T-helper 17 cell (primary cell): Measurements from ENCODE around the gene PSMB9. TPM values are rescaled to one million over a fixed set of nuclear protein-coding genes. Genes with fewer than 3 reads are reported as not detected.
"Not testable (repeated sequence)": the region's sequence is repeated elsewhere in the genome, so short reads cannot be mapped to it uniquely, and the experiment has no call there.

ENCODE experiments used
- ATAC-seq: fragments of 150-1000 bp; cut with Tn5 transposase; 2 replicates; pipeline ENCODE4 v1.10.0; 2021; ENCODE audit warnings: mild to moderate bottlenecking, moderate library complexity
- DNase-seq, 3 donors: peaks; one replicate each; pipeline versions ENCODE4 v3.0.0 to v3.0.0-alpha.2; 2020 to 2021
- H3K9me3 ChIP-seq: one replicate; pipeline ENCODE4 v1.7.0; 2013; ENCODE audit warnings: low read length, mild to moderate bottlenecking; ENCODE audit not compliant: control insufficient read depth, poor library complexity, severe bottlenecking
- H3K27ac Mint-ChIP-seq: one replicate; pipeline ENCODE4 v1.8.0; 2022; ENCODE audit warnings: mild to moderate bottlenecking, moderate library complexity, mixed read lengths
- H3K27me3 Mint-ChIP-seq: one replicate; pipeline ENCODE4 v1.8.0; 2022; ENCODE audit warnings: mixed read lengths
- H3K36me3 Mint-ChIP-seq: one replicate; pipeline ENCODE4 v1.8.0; 2022; ENCODE audit warnings: low read depth, mixed read lengths
- H3K4me1 Mint-ChIP-seq: one replicate; pipeline ENCODE4 v1.8.0; 2022; ENCODE audit warnings: mild to moderate bottlenecking, mixed read lengths
- H3K4me3 Mint-ChIP-seq: one replicate; pipeline ENCODE4 v1.8.0; 2022; ENCODE audit warnings: mild to moderate bottlenecking, moderate library complexity, mixed read lengths
- total RNA-seq, 4 donors: library from RNA in 2 of 4; stranded (reverse) in 2 of 4; gene quantifications; one replicate each; pipeline ENCODE4 v1.2.3 and lab custom pipeline; 2022 to 2026

Gene PSMB9
- total RNA-seq, 2 donors from 2014 or later = 70.5 to 121 TPM

DNA sequence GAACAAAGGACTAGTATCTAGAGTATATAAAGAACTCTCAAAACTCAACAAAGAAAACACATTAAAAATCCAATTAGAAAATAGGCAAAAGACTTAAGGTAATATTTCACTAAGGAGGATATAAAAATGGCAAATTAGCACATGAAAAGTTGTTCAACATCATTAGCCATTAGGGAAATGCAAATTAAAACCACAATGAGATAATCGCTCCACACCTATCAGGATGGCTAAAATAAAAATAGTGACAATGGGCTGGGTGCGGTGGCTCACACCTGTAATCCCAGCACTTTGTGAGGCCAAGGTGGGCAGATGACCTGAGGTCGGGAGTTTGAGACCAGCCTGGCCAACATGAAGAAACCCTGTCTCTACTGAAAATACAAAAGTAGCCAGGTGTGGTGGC lies 27.0 kb downstream of the PSMB9 start:
- H3K27ac Mint-ChIP-seq = peak overlapping the region; percentile 39
- H3K4me1 Mint-ChIP-seq, H3K36me3 Mint-ChIP-seq, H3K27me3 Mint-ChIP-seq, DNase-seq, ATAC-seq, H3K9me3 ChIP-seq, H3K4me3 Mint-ChIP-seq: not testable (repeated sequence)

DNA sequence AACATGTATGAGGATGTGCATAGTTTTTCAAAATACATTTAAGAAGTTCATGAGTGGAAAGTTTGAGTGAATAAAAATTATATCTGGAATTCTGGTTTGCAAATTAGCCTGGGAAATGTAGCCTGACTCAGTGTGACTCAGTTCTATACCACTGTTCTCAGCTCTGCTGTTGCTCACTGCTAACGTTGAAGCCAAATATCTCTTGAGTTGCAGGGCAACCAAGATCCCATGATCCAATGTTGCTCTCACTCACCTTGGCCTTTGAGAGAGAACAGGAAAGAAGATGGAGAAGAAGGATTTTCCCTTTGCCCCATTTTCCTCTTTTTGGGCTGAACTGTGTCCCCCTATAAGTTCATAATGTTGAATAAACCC lies 28.9 kb downstream of the PSMB9 start:
- H3K4me1 Mint-ChIP-seq = peaks cover under 1% of the 10 kb centered on the region
- ATAC-seq = no peak
- no peaks in the 10 kb centered on the region for H3K9me3 ChIP-seq
- no peak for DNase-seq
- no peak overlapping the region for H3K27ac Mint-ChIP-seq
- H3K27me3 Mint-ChIP-seq = peaks cover 7% of the 10 kb centered on the region
- H3K36me3 Mint-ChIP-seq = peaks cover 9% of the 10 kb centered on the region
- no peak overlapping the region for H3K4me3 Mint-ChIP-seq

DNA sequence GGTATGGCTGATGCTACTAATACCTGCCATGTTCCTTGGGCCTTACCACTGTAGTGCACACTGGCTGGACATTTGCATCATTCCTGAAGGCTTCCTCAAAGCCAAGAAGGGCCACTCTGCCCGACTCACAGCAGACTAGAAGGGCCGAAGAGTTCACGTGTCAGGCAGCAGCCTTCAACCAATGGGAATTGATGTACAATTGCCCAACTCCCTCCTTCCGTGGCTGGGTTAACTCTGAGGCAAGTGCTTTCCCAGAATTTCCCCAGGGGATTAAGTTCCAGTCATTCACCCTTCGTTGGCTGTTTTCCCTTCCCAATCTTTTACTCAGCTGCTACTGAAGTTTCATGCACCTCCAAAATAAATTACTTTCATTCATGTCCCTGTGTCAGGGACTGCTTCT lies 29.8 kb downstream of the PSMB9 start:
- H3K27me3 Mint-ChIP-seq = peaks cover 7% of the 10 kb centered on the region
- ATAC-seq (no peak), DNase-seq (no peak)
- no peaks in the 10 kb centered on the region for H3K4me1 Mint-ChIP-seq
- H3K36me3 Mint-ChIP-seq = peaks cover 8% of the 10 kb centered on the region
- no peak overlapping the region for H3K4me3 Mint-ChIP-seq
- H3K27ac Mint-ChIP-seq = no peak overlapping the region
- H3K9me3 ChIP-seq = no peaks in the 10 kb centered on the region

DNA sequence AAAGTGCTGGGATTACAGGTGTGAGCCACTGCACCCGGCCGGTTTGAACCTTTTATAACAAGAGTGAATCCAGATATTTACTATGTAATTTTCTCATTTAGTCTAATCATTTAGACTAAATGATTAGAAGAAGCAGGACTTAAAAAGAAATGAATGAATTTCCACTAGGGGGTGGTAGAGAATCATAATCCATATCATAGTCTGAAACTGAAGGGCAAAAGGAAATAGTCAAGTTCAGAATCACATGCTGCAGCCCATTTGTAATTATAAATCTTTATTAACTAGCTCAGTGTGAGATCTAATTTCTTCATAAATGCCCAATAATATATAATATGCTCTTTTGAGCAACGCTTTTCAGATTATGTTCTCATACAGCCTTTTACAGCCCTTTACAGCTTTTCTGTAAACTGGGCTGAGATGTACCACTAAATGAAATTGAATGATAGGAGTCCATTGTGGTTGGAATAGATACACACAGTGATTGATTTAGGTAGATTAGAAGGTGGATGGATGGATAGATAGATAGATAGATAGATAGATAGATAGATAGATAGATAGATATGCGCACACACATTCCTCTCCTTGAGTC lies 31.8 kb downstream of the PSMB9 start:
- Mint-ChIP-seq H3K36me3 (peaks cover under 1% of the 10 kb centered on the region), H3K4me1 (no peaks in the 10 kb centered on the region), H3K27me3 (no peaks in the 10 kb centered on the region), H3K4me3 (no peak overlapping the region), H3K27ac (no peak overlapping the region)
- no peaks in the 10 kb centered on the region for H3K9me3 ChIP-seq
- ATAC-seq (peak; percentile 60), DNase-seq (no peak)

DNA sequence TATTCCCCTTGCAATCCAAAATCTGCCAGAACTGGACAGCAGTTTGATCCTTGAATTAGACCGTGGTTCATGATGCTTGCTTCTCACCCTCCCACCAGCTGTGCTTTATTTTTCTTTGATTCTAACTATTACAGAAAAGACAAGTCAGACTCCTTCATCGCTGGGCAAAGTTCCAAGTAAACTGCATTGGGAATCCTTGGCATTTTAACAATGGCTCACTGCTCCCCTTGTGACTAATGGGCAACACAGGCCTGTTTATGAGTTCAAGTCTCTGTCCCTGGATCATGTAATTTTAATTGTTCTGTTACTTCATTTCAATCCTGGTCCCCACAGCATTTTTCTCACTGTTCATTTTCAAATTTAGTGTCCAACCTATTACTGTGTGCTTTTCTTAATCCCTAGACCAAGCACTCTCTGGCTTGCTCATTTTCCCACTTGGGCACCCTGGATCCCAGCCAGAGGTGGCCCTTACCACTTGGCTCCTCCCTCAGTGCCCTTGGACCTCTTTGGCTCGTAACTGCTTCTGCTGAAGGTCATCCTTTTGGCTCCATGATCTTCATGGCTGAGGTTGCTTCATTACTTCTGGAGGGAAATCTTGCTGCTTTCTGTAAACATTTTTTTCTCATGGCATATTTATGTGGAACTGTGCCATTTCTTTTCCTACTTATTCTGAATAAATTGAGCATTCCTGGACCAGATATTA lies 32.8 kb downstream of the PSMB9 start:
- DNase-seq (no peak), ATAC-seq (no peak)
- Mint-ChIP-seq H3K4me1 (no peaks in the 10 kb centered on the region), H3K27me3 (no peaks in the 10 kb centered on the region), H3K36me3 (no peaks in the 10 kb centered on the region), H3K4me3 (no peak overlapping the region), H3K27ac (no peak overlapping the region)
- no peaks in the 10 kb centered on the region for H3K9me3 ChIP-seq

DNA sequence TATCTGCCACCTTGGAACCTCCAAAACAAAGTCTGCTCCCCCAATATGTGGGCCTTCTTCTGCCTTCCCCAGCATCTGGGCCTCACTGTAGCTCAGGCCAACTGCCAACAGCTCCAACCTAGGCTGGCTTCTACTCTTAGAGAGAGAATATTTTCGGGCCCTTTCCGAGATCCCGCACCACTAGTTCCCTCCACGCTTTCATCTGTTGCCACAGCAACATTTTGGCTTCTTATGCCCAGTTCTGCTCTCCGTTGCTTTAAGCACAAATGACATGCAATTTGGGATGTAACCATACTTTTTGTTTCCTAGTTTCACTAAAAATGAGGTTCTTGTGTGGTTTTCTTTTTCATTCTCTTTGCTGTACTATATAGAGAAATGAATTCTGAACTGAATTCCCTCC lies 33.6 kb downstream of the PSMB9 start:
- H3K27me3 Mint-ChIP-seq = no peaks in the 10 kb centered on the region
- no peak overlapping the region for H3K4me3 Mint-ChIP-seq
- ATAC-seq (no peak), DNase-seq (no peak)
- H3K9me3 ChIP-seq = no peaks in the 10 kb centered on the region
- no peak overlapping the region for H3K27ac Mint-ChIP-seq
- no peaks in the 10 kb centered on the region for H3K36me3 Mint-ChIP-seq
- H3K4me1 Mint-ChIP-seq = no peaks in the 10 kb centered on the region

DNA sequence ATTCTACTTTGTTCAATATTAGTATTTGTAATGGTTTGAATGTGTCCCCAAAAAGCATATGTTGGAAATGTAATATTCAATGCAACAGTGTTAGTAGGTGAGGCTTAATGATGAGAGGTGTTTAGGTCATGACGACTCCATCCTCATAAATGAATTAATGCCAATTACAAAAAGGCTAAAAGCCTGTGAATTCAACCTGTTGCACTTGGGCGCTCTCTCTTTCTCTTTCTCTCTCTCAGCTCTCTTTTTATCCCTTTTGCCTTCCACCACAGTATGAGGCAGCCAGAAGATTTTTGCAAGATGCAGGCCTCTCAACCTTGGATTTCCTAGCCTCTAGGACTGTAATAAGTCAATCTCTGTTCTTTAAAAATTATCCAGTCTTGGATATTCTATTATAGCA lies 34.6 kb downstream of the PSMB9 start:
- DNase-seq (no peak), ATAC-seq (no peak)
- no peak overlapping the region for H3K27ac Mint-ChIP-seq
- H3K27me3 Mint-ChIP-seq = no peaks in the 10 kb centered on the region
- no peaks in the 10 kb centered on the region for H3K9me3 ChIP-seq
- peaks cover 2% of the 10 kb centered on the region for H3K4me1 Mint-ChIP-seq
- H3K4me3 Mint-ChIP-seq = no peak overlapping the region
- H3K36me3 Mint-ChIP-seq = no peaks in the 10 kb centered on the region

DNA sequence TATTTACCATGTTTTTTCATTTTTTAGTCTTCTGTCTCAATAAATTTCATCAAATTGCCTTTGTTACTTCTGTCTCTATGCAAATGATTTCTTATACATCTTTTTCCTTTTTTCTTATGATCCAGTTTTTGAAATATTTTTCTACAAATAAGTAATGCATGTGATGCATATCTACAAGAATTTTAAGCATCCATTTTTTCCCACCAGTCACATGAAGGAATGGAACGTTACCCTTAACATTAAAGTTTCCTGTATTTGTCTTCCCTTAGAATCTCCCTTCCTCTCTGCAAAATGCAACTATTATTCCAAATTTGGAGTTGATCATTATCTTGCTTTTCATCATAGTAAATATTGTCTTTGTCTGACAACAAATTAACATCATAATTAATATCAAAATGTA lies 35.5 kb downstream of the PSMB9 start:
- peaks cover 9% of the 10 kb centered on the region for H3K4me1 Mint-ChIP-seq

DNA sequence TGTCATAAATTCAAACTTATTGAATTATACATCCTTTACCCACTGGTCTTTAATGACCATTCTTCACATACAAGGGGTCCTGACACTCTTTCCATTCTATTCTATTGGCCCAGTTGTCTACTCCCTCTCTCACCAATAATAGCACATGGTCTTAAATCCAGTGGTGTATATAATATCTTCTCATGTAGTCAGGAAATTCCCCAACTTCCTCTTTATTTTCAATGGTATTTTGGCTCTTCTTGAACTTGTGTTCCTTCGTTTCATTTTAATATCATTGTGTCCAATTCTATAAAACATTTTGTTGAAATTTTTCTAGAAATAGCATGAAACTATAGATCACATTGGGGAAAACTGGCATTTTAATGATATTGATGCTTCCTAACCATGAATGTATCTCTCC lies 36.8 kb downstream of the PSMB9 start:
- DNase-seq (no peak), ATAC-seq (no peak)
- H3K27ac Mint-ChIP-seq = no peak overlapping the region
- H3K4me3 Mint-ChIP-seq = no peak overlapping the region
- H3K36me3 Mint-ChIP-seq = no peaks in the 10 kb centered on the region
- no peaks in the 10 kb centered on the region for H3K9me3 ChIP-seq
- H3K4me1 Mint-ChIP-seq = peaks cover 21% of the 10 kb centered on the region
- no peaks in the 10 kb centered on the region for H3K27me3 Mint-ChIP-seq

More for the DNA sequence above, 35.5 kb downstream of the PSMB9 start:
- H3K27ac Mint-ChIP-seq = no peak overlapping the region
- H3K9me3 ChIP-seq = no peaks in the 10 kb centered on the region
- no peaks in the 10 kb centered on the region for H3K36me3 Mint-ChIP-seq
- ATAC-seq (no peak), DNase-seq (no peak)
- H3K4me3 Mint-ChIP-seq = no peak overlapping the region
- no peaks in the 10 kb centered on the region for H3K27me3 Mint-ChIP-seq

DNA sequence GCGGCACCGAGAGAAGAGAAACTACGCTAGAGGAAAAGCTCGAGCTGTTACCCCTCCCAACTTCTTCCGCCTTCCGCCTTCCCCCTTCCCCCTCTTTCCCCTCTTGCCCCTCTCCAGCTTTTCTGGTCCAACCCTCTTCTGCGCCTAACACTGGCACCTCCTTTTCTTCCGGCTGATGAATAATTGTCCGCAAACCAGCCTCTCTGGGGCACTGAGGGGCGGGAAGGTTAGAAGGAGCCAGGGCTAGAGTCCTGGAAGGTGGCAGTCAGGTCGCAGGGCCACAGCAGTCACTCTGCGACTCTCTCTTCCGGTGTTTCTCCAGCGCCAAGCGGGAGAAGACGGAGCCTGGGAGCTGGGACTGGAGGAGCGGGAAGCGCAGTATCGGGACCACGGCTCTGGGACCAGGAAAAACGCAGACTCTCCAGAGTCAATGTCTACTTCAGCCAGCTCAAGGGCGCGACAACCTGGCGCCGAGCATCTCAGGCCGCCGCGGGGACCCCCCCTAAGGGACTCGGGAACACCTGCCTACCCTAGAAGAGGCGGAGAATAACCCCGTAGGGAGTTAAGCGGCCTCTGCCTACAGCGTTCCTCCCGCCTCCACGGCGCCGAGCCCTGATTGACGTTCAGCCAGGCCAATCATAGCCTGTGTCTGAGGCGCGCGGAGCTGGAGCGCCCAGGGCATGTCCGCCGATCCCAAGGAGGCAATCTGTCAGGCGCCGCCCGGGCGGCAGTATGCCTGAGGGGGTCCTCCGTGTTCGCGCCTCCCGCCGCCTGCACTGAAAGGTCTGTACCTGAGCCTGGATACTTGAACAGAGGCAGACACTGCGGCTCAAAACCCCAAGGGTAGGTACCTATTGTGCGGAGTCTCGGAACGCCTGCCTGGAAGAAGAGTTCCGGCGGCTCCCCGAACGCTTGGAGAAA lies 40.4 kb downstream of the PSMB9 start:
- Mint-ChIP-seq H3K27ac (peak overlapping the region; percentile 94), H3K36me3 (no peaks in the 10 kb centered on the region), H3K4me3 (peak overlapping the region; percentile 95), H3K4me1 (peaks cover 30% of the 10 kb centered on the region), H3K27me3 (no peaks in the 10 kb centered on the region)
- DNase-seq (peak; percentile 87 to 98 (median 92)), ATAC-seq (peak; percentile 99)
- H3K9me3 ChIP-seq = no peaks in the 10 kb centered on the region

DNA sequence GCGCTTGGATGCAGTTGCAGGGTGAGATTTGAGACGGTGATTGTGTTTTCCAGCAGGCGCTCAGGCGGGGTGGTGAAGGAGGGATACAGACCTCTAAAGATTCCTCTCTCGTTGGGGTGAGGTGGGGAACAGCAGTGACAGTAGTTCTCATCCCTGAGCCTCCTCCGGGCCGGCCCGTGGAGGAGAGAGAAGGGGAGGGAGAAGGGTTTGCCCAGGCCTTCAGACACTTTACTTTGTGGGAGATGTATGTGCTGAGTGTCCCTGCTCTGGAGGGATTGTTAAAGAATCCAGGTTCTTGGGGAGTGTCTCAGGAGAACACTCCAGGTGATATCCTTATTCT lies 41.0 kb downstream of the PSMB9 start:
- H3K4me1 Mint-ChIP-seq = peaks cover 30% of the 10 kb centered on the region
- H3K27me3 Mint-ChIP-seq = no peaks in the 10 kb centered on the region
- ATAC-seq = peak; percentile 18

DNA sequence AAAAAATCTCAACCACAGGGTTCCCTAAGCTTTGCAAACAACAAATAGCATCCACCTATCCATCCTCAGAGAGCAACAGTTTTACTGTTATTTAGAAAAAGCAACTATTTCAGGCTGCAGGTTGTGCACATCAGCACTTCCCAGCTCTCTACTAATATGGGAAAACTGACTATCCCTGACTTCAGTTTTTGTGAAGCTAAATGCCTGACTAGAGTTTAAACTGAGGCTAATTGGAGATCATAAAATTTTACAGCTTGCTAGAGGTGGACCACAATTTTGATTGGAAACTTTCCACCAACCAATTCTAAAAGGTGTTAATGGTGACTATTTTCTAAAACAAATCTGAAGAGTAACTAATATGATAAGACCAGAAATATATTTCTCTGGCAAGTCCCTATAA lies 50.0 kb downstream of the PSMB9 start:
- no peak for DNase-seq
- H3K27ac Mint-ChIP-seq = no peak overlapping the region
- H3K27me3 Mint-ChIP-seq = no peaks in the 10 kb centered on the region
- H3K9me3 ChIP-seq = no peaks in the 10 kb centered on the region
- H3K36me3 Mint-ChIP-seq = no peaks in the 10 kb centered on the region
- H3K4me3 Mint-ChIP-seq = no peak overlapping the region
- H3K4me1 Mint-ChIP-seq = peaks cover 3% of the 10 kb centered on the region
- no peak for ATAC-seq

More for the DNA sequence above, 41.0 kb downstream of the PSMB9 start:
- H3K27ac Mint-ChIP-seq = peak overlapping the region; percentile 94
- no peak for DNase-seq
- H3K4me3 Mint-ChIP-seq = peak overlapping the region; percentile 95
- no peaks in the 10 kb centered on the region for H3K9me3 ChIP-seq
- H3K36me3 Mint-ChIP-seq = no peaks in the 10 kb centered on the region

DNA sequence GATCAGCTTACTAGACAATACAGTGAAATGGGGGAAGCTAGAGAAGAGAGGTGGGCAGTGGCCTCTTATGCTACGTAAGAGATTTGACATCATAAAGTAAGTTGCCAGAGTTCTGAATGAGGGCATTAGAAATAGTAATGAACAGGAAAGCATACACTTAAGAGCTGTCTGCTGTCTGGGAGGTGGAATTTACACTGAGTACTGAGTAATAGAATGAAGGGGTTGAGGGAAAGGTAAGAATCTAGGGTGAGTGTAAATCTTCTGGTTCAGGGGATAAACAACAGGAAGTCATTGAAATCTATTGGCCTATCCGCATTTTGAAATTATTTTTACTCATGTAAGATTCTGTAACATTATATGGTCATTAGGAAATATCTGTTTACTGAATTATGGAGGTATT lies 51.1 kb downstream of the PSMB9 start:
- no peaks in the 10 kb centered on the region for H3K9me3 ChIP-seq
- Mint-ChIP-seq H3K4me3 (no peak overlapping the region), H3K27me3 (no peaks in the 10 kb centered on the region), H3K36me3 (no peaks in the 10 kb centered on the region), H3K4me1 (peaks cover 3% of the 10 kb centered on the region), H3K27ac (no peak overlapping the region)
- no peak for DNase-seq
- ATAC-seq = no peak
